CD8-positive, alpha-beta memory T cell (primary cell): ENCODE measurements around the gene TNNT3. TPM values are rescaled to one million over a fixed set of nuclear protein-coding genes. Genes with fewer than 3 reads are reported as not detected.
"Not testable (repeated sequence)": the region's sequence is repeated elsewhere in the genome, so short reads cannot be mapped to it uniquely, and the experiment has no call there.

ENCODE experiments used
- CTCF ChIA-PET: fragments of 350-600 bp; sonication (Branson Sonifier 250); formaldehyde crosslinking; loops from one replicate; lab custom pipeline; 2021; ENCODE audit warnings: antibody characterized with exemption; lab: Charles Lee
- POLR2A ChIA-PET: fragments of 350-600 bp; sonication (Branson Sonifier 250); formaldehyde crosslinking; loops from one replicate; lab custom pipeline; 2021; ENCODE audit warnings: antibody characterized with exemption; lab: Charles Lee
- DNase-seq, 5 donors: peaks; one replicate each; pipeline versions ENCODE4 v3.0.0 to v3.0.0-alpha.2; 2020 to 2022; ENCODE audit warnings: mixed read lengths in 1 of 5
- H3K27ac ChIP-seq: one replicate; pipeline ENCODE4 v1.7.0; 2013; ENCODE audit warnings: low read depth, mild to moderate bottlenecking, low read length, moderate library complexity
- H3K27me3 ChIP-seq: 2 replicates; pipeline ENCODE4 v1.7.0; 2013; ENCODE audit warnings: low read length, mild to moderate bottlenecking; ENCODE audit not compliant: insufficient read depth, poor library complexity, severe bottlenecking
- H3K36me3 ChIP-seq: 2 replicates; pipeline ENCODE4 v1.7.0; 2013; ENCODE audit warnings: mild to moderate bottlenecking, low read length, moderate library complexity; ENCODE audit not compliant: insufficient read depth
- H3K4me1 ChIP-seq: 2 replicates; pipeline ENCODE4 v1.7.0; 2013; ENCODE audit warnings: mild to moderate bottlenecking, low read length, moderate library complexity; ENCODE audit not compliant: insufficient read depth
- H3K4me3 ChIP-seq: 2 replicates; pipeline ENCODE4 v1.7.0; 2013; ENCODE audit warnings: mild to moderate bottlenecking, low read length
- H3K9me3 ChIP-seq: 2 replicates; pipeline ENCODE4 v1.7.0; 2013; ENCODE audit warnings: mild to moderate bottlenecking, low read length
- H3K27ac Mint-ChIP-seq, 8 donors: one replicate each; pipeline ENCODE4 v1.8.0; 2020 to 2021; ENCODE audit warnings: mixed read lengths in 8 of 8, mild to moderate bottlenecking in 6 of 8, inconsistent platforms in 3 of 8, moderate library complexity in 3 of 8
- H3K27me3 Mint-ChIP-seq, 2 donors: one replicate each; pipeline ENCODE4 v1.8.0; 2020 to 2021; ENCODE audit warnings: mixed read lengths in 2 of 2, mild to moderate bottlenecking in 1 of 2, moderate library complexity in 1 of 2
- H3K36me3 Mint-ChIP-seq, 3 donors: one replicate each; pipeline ENCODE4 v1.8.0; 2020 to 2021; ENCODE audit warnings: mixed read lengths in 3 of 3, inconsistent platforms in 1 of 3, mild to moderate bottlenecking in 1 of 3
- H3K4me1 Mint-ChIP-seq, 3 donors: one replicate each; pipeline ENCODE4 v1.8.0; 2020 to 2021; ENCODE audit warnings: mixed read lengths in 3 of 3, inconsistent platforms in 1 of 3, mild to moderate bottlenecking in 1 of 3
- H3K4me3 Mint-ChIP-seq, 7 donors: one replicate each; pipeline ENCODE4 v1.8.0; 2020 to 2021; ENCODE audit warnings: mixed read lengths in 7 of 7, mild to moderate bottlenecking in 6 of 7, moderate library complexity in 4 of 7, inconsistent platforms in 2 of 7
- H3K9me3 Mint-ChIP-seq, 5 donors: one replicate each; pipeline ENCODE4 v1.8.0; 2020 to 2022; ENCODE audit warnings: mixed read lengths in 5 of 5, mild to moderate bottlenecking in 3 of 5, moderate library complexity in 2 of 5, inconsistent platforms in 1 of 5
- polyA plus RNA-seq: library from polyadenylated mRNA; unstranded; fragments of 300-500 nt; fragmentation: Illumina TruSeq; gene quantifications from one replicate; pipeline ENCODE4 v1.2.3, GENCODE V29; 2021
- total RNA-seq, 2 experiments: library from RNA; stranded (reverse); gene quantifications; one replicate each; pipeline ENCODE4 v1.2.3, GENCODE V29; 2021

The TNNT3 gene
- total and polyA plus RNA-seq, 3 experiments from 2014 or later: 1.4 to 1.6 TPM; not detected in 1

- H3K9me3 ChIP-seq, H3K36me3 Mint-ChIP-seq, H3K4me3 ChIP-seq, H3K9me3 Mint-ChIP-seq, H3K27ac ChIP-seq, H3K36me3 ChIP-seq, H3K4me3 Mint-ChIP-seq, POLR2A ChIA-PET, H3K27me3 Mint-ChIP-seq, H3K27me3 ChIP-seq: not testable (repeated sequence)
- peaks cover 22% of the 10 kb centered on the region for H3K4me1 ChIP-seq
- DNase-seq: peak in 2 of 5 donors; percentile 0 to 42
- CTCF ChIA-PET: interaction anchor here (0.7 kb wide), 1 partner anchor 24 kb away, joined by 3 read pairs; no protein-coding TSS in a partner anchor
- Mint-ChIP-seq H3K4me1 (peaks cover 31 to 63% (median 39%) of the 10 kb centered on the region in 3 donors), H3K27ac (peak overlapping the region in 1 of 8 donors; percentile 61)
These were observed 44.9 kb upstream of the TNNT3 start for GRCh38 chr11:1874441-1875092.

- ChIA-PET POLR2A (no interaction called here), CTCF (interaction anchor here (0.7 to 1.5 kb wide), 3 partner anchors 19 to 36 kb away, joined by 3 to 5 read pairs (median 3); partner anchors contain the start of gene TNNI2)
- no peaks in the 10 kb centered on the region for H3K27me3 ChIP-seq
- peaks cover 15% of the 10 kb centered on the region for H3K4me1 ChIP-seq
- Mint-ChIP-seq H3K4me1 (peaks cover 28 to 63% (median 33%) of the 10 kb centered on the region in 3 donors), H3K9me3 (no peaks in the 10 kb centered on the region), H3K36me3 (peaks cover 0 to 14% (median 0%) of the 10 kb centered on the region in 3 donors), H3K27me3 (no peaks in the 10 kb centered on the region), H3K27ac (peak overlapping the region in 7 of 8 donors; percentile 19 to 99 (median 70)), H3K4me3 (peak overlapping the region in 2 of 7 donors; percentile 5 to 30)
- no peak overlapping the region for H3K4me3 ChIP-seq
- no peak overlapping the region for H3K27ac ChIP-seq
- H3K9me3 ChIP-seq: no peaks in the 10 kb centered on the region
- no peaks in the 10 kb centered on the region for H3K36me3 ChIP-seq
- peak in 2 of 5 donors; percentile 1 to 32 for DNase-seq
These were observed 44.2 kb upstream of the TNNT3 start for GRCh38 chr11:1875093-1875850.

GRCh38 chr11:1875851-1876301 lies 43.6 kb upstream of the TNNT3 start:
- H3K27me3 ChIP-seq, H3K27ac ChIP-seq, H3K27me3 Mint-ChIP-seq, POLR2A ChIA-PET, H3K4me3 ChIP-seq, H3K4me3 Mint-ChIP-seq, H3K4me1 ChIP-seq, H3K9me3 ChIP-seq, H3K9me3 Mint-ChIP-seq, H3K36me3 ChIP-seq: not testable (repeated sequence)
- H3K27ac Mint-ChIP-seq: peak overlapping the region in 1 of 8 donors; percentile 43
- peaks cover 27 to 63% (median 27%) of the 10 kb centered on the region in 3 donors for H3K4me1 Mint-ChIP-seq
- DNase-seq: peak in 1 of 5 donors; percentile 38
- H3K36me3 Mint-ChIP-seq: peaks cover 0 to 18% (median 0%) of the 10 kb centered on the region in 3 donors
- CTCF ChIA-PET: interaction anchor here (1.0 to 1.5 kb wide), 6 partner anchors 10 to 43 kb away, joined by 3 to 5 read pairs (median 3); partner anchors contain the start of genes LSP1 and TNNI2

GRCh38 chr11:1876361-1877063 lies 43.0 kb upstream of the TNNT3 start:
- H3K27ac Mint-ChIP-seq: peak overlapping the region in 1 of 8 donors; percentile 84
- no peaks in the 10 kb centered on the region for H3K9me3 Mint-ChIP-seq
- CTCF ChIA-PET: interaction anchor here (1.0 to 1.5 kb wide), 6 partner anchors 11 to 44 kb away, joined by 3 to 5 read pairs (median 3); partner anchors contain the start of genes LSP1 and TNNI2
- H3K4me3 Mint-ChIP-seq: peak overlapping the region in 1 of 7 donors; percentile 66
- H3K4me1 ChIP-seq: peaks cover 2% of the 10 kb centered on the region
- H3K27me3 Mint-ChIP-seq: no peaks in the 10 kb centered on the region
- H3K4me3 ChIP-seq: no peak overlapping the region
- POLR2A ChIA-PET: interaction anchor here (0.6 kb wide), 1 partner anchor 12 kb away, joined by 3 read pairs; no protein-coding TSS in a partner anchor
- H3K27me3 ChIP-seq: no peaks in the 10 kb centered on the region
- no peaks in the 10 kb centered on the region for H3K9me3 ChIP-seq
- no peak overlapping the region for H3K27ac ChIP-seq
- H3K36me3 ChIP-seq: no peaks in the 10 kb centered on the region
- peak in 2 of 5 donors; percentile 6 to 48 for DNase-seq
- H3K4me1 Mint-ChIP-seq: peaks cover 22 to 58% (median 25%) of the 10 kb centered on the region in 3 donors
- peaks cover 0 to 18% (median 0%) of the 10 kb centered on the region in 3 donors for H3K36me3 Mint-ChIP-seq

- H3K4me1 Mint-ChIP-seq: peaks cover 14 to 54% (median 16%) of the 10 kb centered on the region in 3 donors
- H3K27me3 ChIP-seq: no peaks in the 10 kb centered on the region
- peak in 1 of 5 donors; percentile 46 for DNase-seq
- H3K4me3 Mint-ChIP-seq: no peak overlapping the region
- CTCF ChIA-PET: interaction anchor here (0.9 to 1.4 kb wide), 4 partner anchors 11 to 45 kb away, joined by 3 to 4 read pairs (median 4); no protein-coding TSS in a partner anchor
- H3K9me3 ChIP-seq: no peaks in the 10 kb centered on the region
- no peaks in the 10 kb centered on the region for H3K9me3 Mint-ChIP-seq
- POLR2A ChIA-PET: no interaction called here
- H3K36me3 Mint-ChIP-seq: peaks cover 0 to 23% (median 0%) of the 10 kb centered on the region in 3 donors
- H3K4me3 ChIP-seq: no peak overlapping the region
- H3K36me3 ChIP-seq: no peaks in the 10 kb centered on the region
- H3K27ac Mint-ChIP-seq: peak overlapping the region in 2 of 8 donors; percentile 19 to 78
- no peaks in the 10 kb centered on the region for H3K27me3 Mint-ChIP-seq
- H3K27ac ChIP-seq: no peak overlapping the region
- peaks cover 7% of the 10 kb centered on the region for H3K4me1 ChIP-seq
These were observed 42.0 kb upstream of the TNNT3 start for GRCh38 chr11:1877211-1878136.

- H3K4me3 ChIP-seq: no peak overlapping the region
- H3K4me3 Mint-ChIP-seq: no peak overlapping the region
- POLR2A ChIA-PET: no interaction called here
- H3K4me1 ChIP-seq: peaks cover 8% of the 10 kb centered on the region
- no peak overlapping the region for H3K27ac ChIP-seq
- peaks cover 9 to 46% (median 11%) of the 10 kb centered on the region in 3 donors for H3K4me1 Mint-ChIP-seq
- peak overlapping the region in 2 of 8 donors; percentile 60 to 78 for H3K27ac Mint-ChIP-seq
- peak in 1 of 5 donors; percentile 44 for DNase-seq
- peaks cover 0 to 27% (median 0%) of the 10 kb centered on the region in 3 donors for H3K36me3 Mint-ChIP-seq
- no peaks in the 10 kb centered on the region for H3K9me3 ChIP-seq
- peaks cover 3% of the 10 kb centered on the region for H3K36me3 ChIP-seq
- H3K27me3 ChIP-seq: no peaks in the 10 kb centered on the region
- no peaks in the 10 kb centered on the region for H3K9me3 Mint-ChIP-seq
- CTCF ChIA-PET: interaction anchor here (0.9 to 1.0 kb wide), 3 partner anchors 10 to 43 kb away, joined by 3 to 4 read pairs (median 4); partner anchors contain the start of gene SYT8
- no peaks in the 10 kb centered on the region for H3K27me3 Mint-ChIP-seq
These were observed 41.1 kb upstream of the TNNT3 start for GRCh38 chr11:1878137-1879031.
